Measurements from ENCODE around the gene GDF15.
A peak's percentile ranks its signal among the peaks of the same experiment; 100 is the strongest.

The GDF15 gene

DNA sequence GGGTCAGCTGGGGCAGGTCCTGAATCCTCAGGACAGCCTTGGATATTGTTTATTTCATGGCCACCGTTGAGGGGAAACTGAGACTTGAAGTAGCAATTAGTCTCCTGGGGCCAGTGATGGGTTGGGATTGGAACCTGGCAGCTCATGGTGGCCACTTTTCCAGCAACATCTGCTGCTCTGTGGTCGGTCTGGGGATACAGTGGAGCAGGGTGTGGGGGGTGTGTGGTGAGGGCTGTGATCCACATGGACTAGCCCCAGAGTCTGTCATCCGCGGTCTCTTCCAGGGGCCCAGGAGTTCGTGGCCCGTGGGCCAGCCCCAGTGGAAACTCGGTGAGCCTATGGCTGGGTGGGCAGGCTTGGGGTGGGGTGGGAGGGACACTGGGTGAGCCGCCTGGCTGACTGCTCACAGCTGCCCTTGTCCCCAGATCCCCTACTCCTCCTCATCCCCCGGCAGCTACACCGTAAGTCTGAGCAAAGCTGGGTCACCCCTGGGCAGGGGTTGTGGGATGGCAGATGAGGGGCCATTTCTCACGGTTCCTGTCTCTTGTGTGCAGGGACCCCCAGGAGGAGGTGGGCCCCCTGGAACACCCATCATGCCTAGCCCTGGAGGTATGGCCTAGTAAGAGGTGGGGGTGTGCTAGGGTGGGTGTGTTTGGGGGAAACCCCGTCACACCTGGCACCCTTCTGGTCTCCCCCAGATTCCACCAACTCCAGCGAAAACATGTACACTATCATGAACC is 46.5 kb downstream of the GDF15 start:
- no peak for DNase-seq

GRCh38 chr19:18433015-18433691 is 47.2 kb downstream of the GDF15 start:
- DNase-seq = no peak

- no peak for DNase-seq
These were observed 47.9 kb downstream of the GDF15 start for GRCh38 chr19:18433735-18434398.

DNA sequence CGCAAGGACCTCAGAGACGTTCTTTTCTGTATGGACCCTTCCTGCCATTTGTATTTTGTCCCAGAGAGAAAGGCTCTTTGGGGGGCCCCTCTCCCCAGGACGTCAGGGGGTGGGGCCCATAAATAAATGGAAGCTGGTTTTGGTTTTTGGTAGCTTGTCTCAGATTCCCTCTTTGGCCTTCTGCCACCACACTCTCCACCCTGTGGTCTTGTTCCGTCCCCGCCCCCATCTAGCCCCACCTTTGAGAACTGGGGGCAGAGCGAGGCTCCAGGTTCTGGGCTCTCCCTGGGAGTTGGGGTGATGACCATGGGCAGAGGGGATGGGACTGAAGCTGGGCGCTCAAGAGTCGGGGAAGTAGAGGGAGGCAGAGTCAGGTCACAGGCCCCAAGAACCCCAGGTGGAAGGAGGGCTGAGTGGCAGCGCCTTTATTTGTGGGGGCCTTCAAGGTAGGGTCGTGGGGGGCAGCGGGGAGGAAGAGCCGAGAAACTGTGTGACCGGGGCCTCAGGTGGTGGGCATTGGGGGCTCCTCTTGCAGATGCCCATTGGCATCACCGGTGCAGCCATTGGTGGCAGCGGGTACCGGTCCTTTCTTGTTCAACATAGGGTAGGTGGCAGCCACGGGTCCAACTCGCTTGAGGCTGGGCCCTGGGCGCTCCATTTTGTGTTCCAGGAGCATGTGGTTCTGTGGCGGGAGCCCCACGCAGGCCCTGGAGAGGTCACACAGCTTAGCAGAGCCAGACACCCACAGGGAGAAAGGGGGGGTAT is 48.6 kb downstream of the GDF15 start:
- DNase-seq = no peak

GRCh38 chr19:18435178-18435841 is 49.4 kb downstream of the GDF15 start:
- DNase-seq = no peak

DNA sequence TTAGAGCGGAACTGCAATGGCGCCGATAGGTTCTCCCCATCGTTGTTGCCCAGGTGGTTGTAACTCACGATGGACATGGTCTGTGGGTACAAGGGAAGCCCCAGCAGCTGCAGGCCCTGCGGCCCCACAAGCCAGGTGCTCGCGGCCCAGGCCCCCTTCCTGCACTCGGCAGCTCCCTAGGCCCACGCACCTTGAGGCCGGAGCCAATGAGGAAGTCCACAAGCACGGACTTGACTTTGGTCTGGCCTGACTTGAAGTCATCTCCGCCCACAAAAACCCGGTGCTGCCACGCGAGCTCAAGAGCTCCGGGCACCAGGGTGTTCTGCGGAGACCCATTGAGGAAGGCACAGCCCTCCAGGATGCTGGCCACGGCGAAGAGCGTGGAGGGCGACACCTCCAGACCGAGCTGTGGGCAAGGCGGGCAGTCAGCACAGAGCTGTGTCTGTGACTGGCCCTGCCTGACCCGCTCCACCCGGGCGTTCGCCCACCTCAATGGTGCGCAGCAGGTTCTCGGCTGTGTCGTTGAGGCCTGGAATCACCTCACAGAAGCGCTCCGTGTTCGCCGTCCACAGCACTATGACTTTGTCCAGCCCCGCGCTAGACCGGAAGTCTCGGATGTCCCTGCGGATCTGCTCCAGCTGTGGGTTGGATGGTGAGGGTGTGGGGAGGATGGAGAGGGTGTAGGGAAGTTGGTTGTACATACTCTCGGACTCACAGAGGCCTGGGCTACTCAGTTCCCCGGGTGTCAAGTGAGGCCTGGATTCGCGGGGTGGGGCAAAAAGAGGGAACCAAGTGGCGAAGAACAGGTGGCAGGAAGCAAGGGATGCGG is 50.1 kb downstream of the GDF15 start:
- no peak for DNase-seq

- peak; percentile 48 to 70 (median 58) for DNase-seq
These were observed 50.9 kb downstream of the GDF15 start for GRCh38 chr19:18436671-18437490.

DNA sequence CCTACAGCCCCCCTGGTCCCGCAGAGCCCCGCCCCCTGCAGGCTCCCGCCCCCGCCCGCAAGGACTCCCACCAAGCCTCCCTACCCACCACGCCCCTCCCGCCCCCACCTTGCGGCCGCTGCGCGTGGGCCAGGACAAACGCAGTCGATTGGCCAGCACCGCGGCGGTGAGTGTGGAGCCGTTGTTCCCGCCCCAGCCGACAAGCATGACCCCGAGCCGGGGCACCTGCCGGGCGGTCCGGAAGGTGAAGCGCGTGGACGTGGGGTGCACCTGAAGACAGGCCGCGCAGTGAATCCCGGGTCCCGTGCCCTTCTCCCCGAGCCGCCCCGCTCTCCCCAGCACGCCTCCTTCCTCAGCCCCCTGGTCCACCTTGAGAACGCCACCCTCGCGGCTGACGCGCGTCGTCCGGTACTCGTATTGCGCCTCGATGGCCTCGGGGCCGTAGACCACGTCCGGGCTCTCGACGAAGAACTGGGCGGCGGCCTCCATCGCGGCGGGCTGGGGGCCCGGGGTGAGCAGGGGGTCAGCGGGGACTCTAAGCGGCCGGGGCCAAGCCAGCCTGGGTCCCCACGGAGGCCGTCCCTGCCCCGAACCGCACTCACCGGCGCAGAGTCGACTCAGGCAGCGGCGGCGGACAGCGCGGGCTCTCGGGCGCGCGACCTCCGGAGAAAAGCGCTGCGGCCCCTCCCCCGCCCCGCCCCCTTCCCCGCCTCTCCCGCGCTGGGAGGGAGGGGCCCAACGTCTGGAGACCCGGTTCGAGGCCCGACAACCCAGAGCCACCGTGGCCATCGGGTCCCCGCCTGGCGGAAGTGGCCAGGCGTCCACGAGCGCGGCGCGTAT is 51.8 kb downstream of the GDF15 start, which contains the start of gene ISYNA1:
Gene ISYNA1 (minus strand): TSS at position 643 of the 840 bp plus-strand sequence. CDS start 154 bp downstream, at position 489.
- DNase-seq = peak in 2 of 4 experiments; percentile 27 to 32

GRCh38 chr19:18438331-18439024 is 52.5 kb downstream of the GDF15 start:
- no peak for DNase-seq
